Measurements from ENCODE around the gene TBCK.
A peak's percentile ranks its signal among the peaks of the same experiment; 100 is the strongest.

TBCK gene

DNA sequence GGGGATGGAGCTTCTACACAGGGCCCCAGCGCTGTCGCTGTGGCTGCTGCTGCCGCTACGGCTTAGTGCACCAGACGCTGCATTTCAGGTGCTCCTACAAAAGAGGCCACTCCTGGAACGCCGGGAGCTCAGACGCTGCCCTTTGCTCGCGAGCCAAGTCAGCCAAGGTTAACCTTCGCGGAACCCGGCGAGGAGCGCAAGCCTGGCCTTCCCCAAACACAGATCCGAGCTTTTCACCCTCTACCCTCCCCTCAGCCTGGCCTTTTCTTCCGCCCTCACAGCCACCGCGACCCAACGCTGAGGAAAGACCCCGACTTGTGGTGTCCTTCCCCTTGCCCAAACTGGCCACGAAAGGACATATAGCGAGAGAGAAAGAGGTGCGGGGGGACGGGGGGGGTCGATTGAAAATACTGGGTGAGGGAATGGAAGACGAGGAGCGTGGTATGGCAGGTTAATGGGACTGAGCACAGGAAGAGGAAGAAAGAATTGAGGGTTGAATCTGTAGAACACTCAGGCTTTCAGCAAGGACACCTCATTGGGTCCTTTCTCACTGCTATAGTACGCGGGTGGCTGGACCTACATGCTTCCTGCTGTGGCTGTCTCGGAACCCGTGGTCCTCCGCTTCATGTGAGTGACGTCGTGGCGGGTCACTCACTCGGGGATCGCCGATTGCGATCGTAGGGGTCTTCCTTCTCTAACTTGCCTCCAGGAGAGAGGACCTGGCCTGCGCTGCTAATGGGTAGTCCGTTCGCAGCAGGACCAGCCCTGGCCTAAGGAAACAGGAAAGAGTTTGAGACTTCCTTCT, at the start of gene TBCK, which contains the start of gene AIMP1:
TBCK (minus strand) TSS at position 242 of the 805 bp plus-strand sequence. CDS start 7,249 bp downstream, outside the sequence.
AIMP1 (plus strand) TSS at position 583 of the 805 bp plus-strand sequence. CDS start 8,460 bp downstream, outside the sequence.
- peak; percentile 94 for DNase-seq (ENCODE audit: low read depth, low spot score)

DNA sequence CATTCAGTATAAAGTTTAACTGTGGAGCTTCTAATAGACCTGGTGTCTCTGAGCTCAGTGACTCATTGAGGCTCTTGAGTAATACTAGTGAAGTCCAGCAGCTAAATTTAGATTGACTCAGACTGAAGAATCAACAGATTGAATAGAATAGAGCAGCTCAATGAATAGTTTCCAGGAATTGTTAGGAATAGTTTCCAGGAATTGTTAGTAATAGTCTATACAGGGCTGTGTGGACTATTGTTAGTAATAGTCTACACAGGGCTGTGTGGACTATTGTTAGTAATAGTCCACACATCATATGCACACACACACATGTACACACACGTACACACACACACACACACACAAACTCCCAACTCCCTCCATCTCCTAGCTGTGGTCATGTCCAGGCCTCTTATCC, 49.6 kb upstream of the TBCK start:
- DNase-seq (ENCODE audit: low read depth, low spot score): no peak

GRCh38 chr4:106364282-106364681, 48.3 kb upstream of the TBCK start:
- no peak for DNase-seq (ENCODE audit: low read depth, low spot score)

DNA sequence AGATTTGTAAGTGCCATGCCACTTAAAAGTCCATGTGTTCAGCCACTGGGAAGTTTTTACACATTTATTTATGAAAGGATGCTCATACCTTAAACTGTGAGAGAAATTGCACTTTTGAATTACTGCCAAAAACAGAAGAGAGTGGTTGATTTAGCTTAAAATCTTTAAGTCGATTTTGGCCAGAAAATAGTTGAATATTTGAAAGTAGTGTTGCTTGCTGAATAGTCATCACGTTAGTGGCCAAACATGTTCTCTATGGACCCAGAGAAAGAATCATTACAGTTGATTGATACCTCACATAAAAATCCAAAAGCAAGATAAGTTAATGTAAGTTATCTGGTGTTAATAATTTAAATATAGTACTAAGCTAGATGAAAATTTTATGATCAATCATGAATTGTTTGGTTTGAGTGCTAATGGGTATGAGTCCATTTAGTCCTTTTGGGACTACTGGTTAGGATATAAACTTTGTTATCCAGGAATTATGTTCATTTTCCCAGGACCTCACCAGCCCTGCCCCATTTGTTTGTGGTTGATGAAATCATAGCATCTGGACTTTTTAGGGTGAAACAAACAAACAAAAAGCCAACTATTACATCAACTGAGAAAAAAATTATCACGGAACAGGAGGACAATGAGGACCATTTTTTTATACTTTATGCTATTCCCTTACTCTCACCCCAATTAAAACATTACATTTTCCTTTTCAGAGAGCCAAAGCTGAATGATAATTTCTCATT, 46.2 kb upstream of the TBCK start:
- no peak for DNase-seq (ENCODE audit: low read depth, low spot score)

GRCh38 chr4:106358899-106359298, 42.9 kb upstream of the TBCK start:
- DNase-seq (ENCODE audit: low read depth, low spot score): no peak

GRCh38 chr4:106355193-106355592, 39.2 kb upstream of the TBCK start:
- no peak for DNase-seq (ENCODE audit: low read depth, low spot score)

GRCh38 chr4:106353786-106354185, 37.8 kb upstream of the TBCK start:
- DNase-seq (ENCODE audit: low read depth, low spot score): no peak

- DNase-seq (ENCODE audit: low read depth, low spot score): no peak
Measured at GRCh38 chr4:106351016-106351415, 35.0 kb upstream of the TBCK start.

- DNase-seq (ENCODE audit: low read depth, low spot score): no peak
Measured at GRCh38 chr4:106347167-106347566, 31.2 kb upstream of the TBCK start.

DNA sequence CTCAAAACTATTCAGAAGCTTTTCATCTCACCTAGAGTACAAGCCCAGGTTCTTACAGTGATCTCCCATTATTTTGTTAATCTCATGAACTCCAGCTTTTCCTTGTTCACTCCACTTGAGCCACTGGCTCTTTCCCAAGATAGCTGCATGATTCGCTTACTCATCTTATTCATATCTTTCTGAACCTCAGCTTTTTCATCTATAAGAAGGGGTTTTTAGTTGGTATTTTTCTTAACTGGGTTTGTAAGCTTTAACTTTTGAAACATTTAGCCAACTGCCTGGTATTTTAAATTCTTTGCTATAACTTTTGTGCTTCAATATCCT, 28.6 kb upstream of the TBCK start:
- no peak for DNase-seq (ENCODE audit: low read depth, low spot score)

DNA sequence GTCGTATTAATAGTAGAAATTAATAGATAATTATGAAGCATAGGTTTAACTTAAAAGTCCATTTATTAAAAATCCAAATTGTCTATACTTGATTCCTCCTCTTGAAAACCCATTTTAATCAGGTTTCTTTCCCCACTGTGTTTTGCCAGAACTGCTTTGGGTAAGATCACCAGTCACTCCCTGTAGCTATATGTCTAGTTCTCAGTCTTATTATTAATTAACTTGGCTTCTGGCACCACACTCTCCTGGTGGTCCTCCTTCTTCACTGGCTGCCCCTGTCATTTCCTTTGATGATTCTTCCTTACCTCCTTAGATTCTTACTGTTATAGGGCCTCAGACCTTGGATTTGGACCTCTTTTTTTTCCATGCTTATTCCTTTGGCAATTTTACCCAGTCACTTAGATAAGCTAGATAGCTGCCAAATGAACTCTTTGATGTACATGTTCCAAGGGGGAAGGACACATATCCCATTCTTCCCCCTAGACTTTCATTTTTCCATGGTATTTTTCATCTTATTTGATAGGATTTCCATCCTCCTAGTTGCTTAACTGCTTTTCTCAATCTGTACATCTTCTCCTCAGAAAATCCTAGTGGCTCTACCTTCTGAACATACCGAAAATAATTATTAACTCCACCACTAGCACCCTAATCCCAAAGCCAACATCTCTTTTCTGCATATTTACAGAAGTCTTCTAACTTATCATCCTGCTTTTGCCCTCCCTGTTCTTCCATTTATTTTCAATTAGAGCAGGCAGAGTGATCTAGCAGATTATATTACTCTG, 28.0 kb upstream of the TBCK start:
- DNase-seq (ENCODE audit: low read depth, low spot score): no peak

- no peak for DNase-seq (ENCODE audit: low read depth, low spot score)
Measured at GRCh38 chr4:106340774-106341173, 24.8 kb upstream of the TBCK start.

DNA sequence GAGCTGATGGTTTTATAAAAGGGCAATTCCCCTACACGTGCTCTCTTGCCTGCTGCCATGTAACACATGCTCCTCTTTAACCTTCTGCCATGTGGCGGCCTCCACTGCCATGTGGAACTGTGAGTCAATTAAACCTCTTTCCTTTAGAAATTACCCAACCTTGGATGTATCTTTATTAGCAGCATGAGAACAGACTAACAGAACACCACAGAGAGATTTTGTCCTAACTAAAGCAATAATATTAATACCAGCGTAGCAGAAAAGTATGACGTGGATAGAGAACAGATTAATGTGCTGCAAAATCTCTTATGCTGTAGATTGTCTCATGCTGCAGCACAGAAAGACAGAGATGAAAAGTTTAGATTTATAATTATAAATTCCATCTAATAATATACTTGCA, 23.4 kb upstream of the TBCK start:
- no peak for DNase-seq (ENCODE audit: low read depth, low spot score)

GRCh38 chr4:106338671-106339070, 22.7 kb upstream of the TBCK start:
- DNase-seq (ENCODE audit: low read depth, low spot score): no peak

DNA sequence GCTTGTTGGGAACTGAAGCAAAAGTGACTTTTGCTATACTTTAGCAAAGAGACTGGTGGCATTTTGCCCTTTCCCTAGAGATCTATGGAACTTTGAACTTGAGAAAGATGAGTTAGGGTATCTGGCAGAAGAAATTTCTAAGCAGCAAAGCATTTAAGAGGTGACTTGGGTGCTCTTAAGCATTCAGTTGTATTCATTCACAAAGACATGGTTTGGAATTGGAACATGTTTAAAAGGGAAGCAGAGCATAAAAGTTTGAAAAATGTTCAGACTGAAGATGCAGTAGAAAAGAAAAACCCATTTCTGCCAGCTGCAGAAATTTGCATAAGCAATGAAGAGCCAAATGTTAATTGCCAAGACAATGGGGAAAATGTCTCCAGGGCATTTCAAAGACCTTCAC, 21.9 kb upstream of the TBCK start:
- DNase-seq (ENCODE audit: low read depth, low spot score): no peak

DNA sequence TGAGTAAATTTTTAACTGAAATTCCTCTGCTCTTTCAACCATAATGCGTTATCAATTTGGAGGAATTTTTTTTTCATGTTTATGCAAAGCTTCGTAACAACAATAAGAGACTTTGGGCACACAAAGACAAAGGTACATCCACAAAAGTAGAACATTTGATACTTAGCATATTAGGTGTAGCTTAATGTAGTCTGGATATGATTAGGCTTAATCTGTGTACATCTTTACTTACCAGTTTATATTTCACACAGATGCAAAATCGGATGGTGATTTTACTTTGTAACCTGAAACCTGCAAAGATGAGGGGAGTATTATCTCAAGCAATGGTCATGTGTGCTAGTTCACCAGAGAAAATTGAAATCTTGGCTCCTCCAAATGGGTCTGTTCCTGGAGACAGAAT, 20.6 kb upstream of the TBCK start:
- no peak for DNase-seq (ENCODE audit: low read depth, low spot score)

- DNase-seq (ENCODE audit: low read depth, low spot score): no peak
Measured at GRCh38 chr4:106334741-106335470, 18.9 kb upstream of the TBCK start.

GRCh38 chr4:106333186-106333585, 17.2 kb upstream of the TBCK start:
- DNase-seq (ENCODE audit: low read depth, low spot score): no peak

DNA sequence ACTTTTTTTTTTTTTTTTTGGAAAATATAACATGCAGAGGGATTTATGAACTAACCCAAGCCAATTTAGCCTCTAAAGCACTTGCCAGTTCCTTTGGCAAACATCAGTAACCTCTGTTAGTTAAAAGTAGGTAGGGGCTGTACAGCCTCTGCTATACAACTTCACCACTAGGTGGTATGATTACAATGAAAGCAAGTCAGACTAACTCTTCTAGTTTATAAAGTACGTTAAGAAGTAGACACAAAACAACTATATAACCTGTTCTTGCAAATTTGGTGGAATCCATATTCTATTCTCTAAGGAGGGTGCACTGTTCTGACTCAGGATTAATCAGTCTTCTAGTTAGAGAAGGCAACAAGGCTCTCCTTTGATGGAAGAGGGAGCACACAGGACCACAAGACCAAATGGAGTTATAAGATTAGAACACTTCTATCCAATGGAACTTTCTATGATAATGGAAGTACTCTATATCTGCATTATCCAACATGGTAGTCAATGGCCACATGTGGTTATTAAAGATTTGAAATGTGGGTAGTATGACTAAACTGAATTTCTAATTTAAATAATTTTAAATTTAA, 13.1 kb upstream of the TBCK start:
- DNase-seq (ENCODE audit: low read depth, low spot score): no peak

- DNase-seq (ENCODE audit: low read depth, low spot score): no peak
Measured at GRCh38 chr4:106325800-106326199, 9.8 kb upstream of the TBCK start.

DNA sequence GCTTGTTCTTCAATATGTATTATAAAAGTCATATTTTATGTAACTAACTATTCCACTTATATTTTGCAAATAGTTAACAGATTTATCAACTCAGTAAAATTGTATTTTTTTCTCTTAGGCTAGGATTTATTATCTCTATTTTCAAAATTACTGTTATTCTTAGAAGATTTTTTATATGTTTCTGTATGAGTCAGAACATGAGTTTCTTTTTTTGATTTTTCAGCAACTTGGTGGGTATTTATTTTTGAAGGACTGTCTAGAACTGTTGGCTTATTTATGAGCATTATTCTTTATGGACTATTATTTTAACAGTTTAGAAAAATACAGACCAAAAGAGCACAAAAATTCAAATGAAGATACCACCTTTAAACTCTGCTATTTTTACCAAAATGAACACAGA, 7.1 kb upstream of the TBCK start:
- DNase-seq (ENCODE audit: low read depth, low spot score): no peak
